H1 (cell line): ENCODE measurements around the gene PHRF1. TPM values are rescaled to one million over a fixed set of nuclear protein-coding genes. Genes with fewer than 3 reads are reported as not detected.

ENCODE experiments used
- CHD7 ChIP-seq: fragments of 300-600 bp; sonication (generic); IDR thresholded peaks from 2 replicates; pipeline ENCODE4 v1.7.1; 2012; ENCODE audit warnings: low read length, moderate library complexity, mild to moderate bottlenecking, inconsistent platforms; ENCODE audit not compliant: insufficient replicate concordance
- RNF2 ChIP-seq: fragments of 200-900, 300-1000 bp; sonication (generic); IDR thresholded peaks from 2 replicates; pipeline ENCODE4 v1.7.1; 2016; ENCODE audit warnings: borderline replicate concordance, low read depth, mild to moderate bottlenecking, antibody characterized with exemption, low read length; ENCODE audit not compliant: poor library complexity, severe bottlenecking; ENCODE audit errors: missing control alignments
- USF2 ChIP-seq: IDR thresholded peaks from 2 replicates; pipeline ENCODE4 v1.6.1; 2011; ENCODE audit warnings: low read length, improper control_type of control experiment
- polyA plus RNA-seq, 7 experiments: library from polyadenylated mRNA; depleted of rRNA in 3 of 7; stranded (reverse) in 5 of 7; unstranded in 2 of 7; fragments of >200 nt in 5 of 7; fragments of 200-250 nt in 2 of 7; gene quantifications; 1 replicate in 5 of 7; 2 replicates in 1 of 7; 4 replicates in 1 of 7; pipeline versions ENCODE4 v1.2.1 to v1.2.3, GENCODE V29; 2011 to 2013; ENCODE audit warnings: missing spikeins in 2 of 7, mixed read lengths in 2 of 7
- total RNA-seq: library from RNA; stranded (reverse); fragmentation: NEBNext Ultra II Directional; extraction: Animal tissue kit (Norgen Biotek cat#: 25700); gene quantifications from 2 replicates; pipeline ENCODE4 v1.2.1, GENCODE V29; 2021

The PHRF1 gene
- total and polyA plus RNA-seq, 2 of the 8 experiments (the other 6 are each of a cell fraction or from before 2014, with no cell fraction given): 13.4 to 37.3 TPM

- TF ChIP-seq CHD7: no peak
- no peak for TF ChIP-seq USF2
- no peak for TF ChIP-seq RNF2
Observed at GRCh38 chr11:530960-531831, 45.1 kb upstream of the PHRF1 start (continued).
